Activated naive CD4-positive, alpha-beta T cell treated with anti-CD3 and anti-CD28 coated beads, Interleukin-2, amount 50 U/mL, for 16 hours (primary cell): ENCODE results near the gene CHN2.

ENCODE experiments used
- DNase-seq: peaks from one replicate; pipeline ENCODE4 v3.0.0-alpha.2; 2020

The CHN2 gene

GRCh38 chr7:29315122-29315891 is 120.7 kb downstream of the CHN2 start:
- DNase-seq = no peak

- DNase-seq = no peak
Measured at GRCh38 chr7:29315892-29316270, 121.3 kb downstream of the CHN2 start.

GRCh38 chr7:29316926-29317325 is 122.4 kb downstream of the CHN2 start:
- DNase-seq = no peak

GRCh38 chr7:29318853-29319718 is 124.5 kb downstream of the CHN2 start:
- no peak for DNase-seq

- DNase-seq = no peak
Measured at GRCh38 chr7:29319719-29320521, 125.3 kb downstream of the CHN2 start.

GRCh38 chr7:29320577-29320976 is 126.0 kb downstream of the CHN2 start:
- no peak for DNase-seq

- DNase-seq = no peak
Measured at GRCh38 chr7:29322023-29322712, 127.6 kb downstream of the CHN2 start.

- DNase-seq = no peak
Measured at GRCh38 chr7:29325476-29325875, 130.9 kb downstream of the CHN2 start.

GRCh38 chr7:29326864-29327263 is 132.3 kb downstream of the CHN2 start:
- no peak for DNase-seq

- no peak for DNase-seq
Measured at GRCh38 chr7:29327455-29327854, 132.9 kb downstream of the CHN2 start.

GRCh38 chr7:29328045-29328444 is 133.5 kb downstream of the CHN2 start:
- DNase-seq = no peak

GRCh38 chr7:29328811-29329210 is 134.2 kb downstream of the CHN2 start:
- DNase-seq = no peak

- no peak for DNase-seq
Measured at GRCh38 chr7:29329686-29330085, 135.1 kb downstream of the CHN2 start.

- DNase-seq = no peak
Measured at GRCh38 chr7:29330136-29330535, 135.6 kb downstream of the CHN2 start.

- DNase-seq = no peak
Measured at GRCh38 chr7:29331163-29331562, 136.6 kb downstream of the CHN2 start.

- no peak for DNase-seq
Measured at GRCh38 chr7:29332042-29332811, 137.7 kb downstream of the CHN2 start.

GRCh38 chr7:29332875-29333855 is 138.6 kb downstream of the CHN2 start:
- DNase-seq = no peak

GRCh38 chr7:29335188-29336083 is 140.9 kb downstream of the CHN2 start:
- DNase-seq = no peak

GRCh38 chr7:29337546-29338116 is 143.1 kb downstream of the CHN2 start:
- DNase-seq = no peak
